Stomach (tissue), 9 donors: Measurements from ENCODE around the gene FBP2. TPM values are rescaled to one million over a fixed set of nuclear protein-coding genes. Genes with fewer than 3 reads are reported as not detected.

Experiments
- DNase-seq, 2 donors: peaks; one replicate each; pipeline versions ENCODE4 v3.0.0 to v3.0.0-alpha.2; 2013 to 2019
- H3K27ac ChIP-seq, 5 donors: fragments of 200-600 bp in 4 of 5; sonication (generic) in 4 of 5; one replicate each; pipeline ENCODE4 v1.5.1; 2013 to 2019; ENCODE audit warnings: mild to moderate bottlenecking in 1 of 5, moderate library complexity in 1 of 5
- H3K27me3 ChIP-seq, 3 donors: fragments of 200-600 bp; sonication (generic); one replicate each; pipeline ENCODE4 v1.5.1; 2017 to 2019; ENCODE audit warnings: mixed run types in 1 of 3
- H3K36me3 ChIP-seq, 4 donors: fragments of 200-600 bp; sonication (generic); 1 replicate in 3 of 4; 2 replicates in 1 of 4; pipeline ENCODE4 v1.5.1; 2016 to 2019
- H3K4me1 ChIP-seq, 4 donors: fragments of 200-600 bp; sonication (generic); one replicate each; pipeline ENCODE4 v1.5.1; 2016 to 2019
- H3K4me3 ChIP-seq, 4 donors: fragments of 200-600 bp; sonication (generic) in 3 of 4; one replicate each; pipeline ENCODE4 v1.5.1; 2016 to 2019; ENCODE audit warnings: mild to moderate bottlenecking in 1 of 4
- H3K9me3 ChIP-seq, 4 donors: fragments of 200-600 bp; sonication (generic); one replicate each; pipeline ENCODE4 v1.5.1; 2016 to 2019
- EP300 ChIP-seq: sonication (generic); formaldehyde crosslinking; IDR thresholded peaks from one replicate; pipeline ENCODE4 v1.6.1; 2017; ENCODE audit warnings: antibody characterized with exemption
- POLR2A ChIP-seq, 4 donors: fragments of 450-650 bp; IDR thresholded peaks; one replicate each; pipeline ENCODE4 v1.6.1; 2016; ENCODE audit warnings: antibody characterized with exemption in 4 of 4, control low read depth in 2 of 4, mild to moderate bottlenecking in 1 of 4, moderate library complexity in 1 of 4
- POLR2AphosphoS5 ChIP-seq, 3 donors: sonication (generic); formaldehyde crosslinking; IDR thresholded peaks; one replicate each; pipeline ENCODE4 v1.6.1; 2016; ENCODE audit warnings: antibody characterized with exemption in 3 of 3
- WGBS, 5 donors: extraction: QIAGEN DNeasy Blood & Tissue Kit in 3 of 5; methylation state at CpG; one replicate each; pipeline versions ENCODE4 v1.1.5 to v1.1.7; 2013 to 2018; 5-methylcytosine and 5-hydroxymethylcytosine counted together
- intact Hi-C: fragments of 100-400 bp; cut with DNase I; formaldehyde crosslinking; loops from one replicate; pipeline ENCODE4 v1.15.1; 2023; ENCODE audit warnings: low total_unique reads
- polyA plus RNA-seq, 3 donors: library from polyadenylated mRNA; stranded (reverse); fragments of 200-250 nt; gene quantifications; one replicate each; pipeline ENCODE4 v1.2.3, GENCODE V29; 2013
- total RNA-seq, 5 donors: library from RNA; depleted of rRNA; stranded (reverse); fragments of >200 nt; gene quantifications; one replicate each; pipeline versions ENCODE4 v1.1.0 to v1.2.3, GENCODE V29; 2014 to 2016
- TF ChIP-seq, protein P1 (sequence below), 7 experiments: fragments of 450-650 bp in 4 of 7; fragments of 200-600 bp in 3 of 7; sonication (generic) in 3 of 7; IDR thresholded peaks; one replicate each; pipeline ENCODE4 v1.5.1; 2016 to 2019; ENCODE audit warnings: antibody characterized with exemption in 7 of 7, control low read depth in 2 of 7, mild to moderate bottlenecking in 1 of 7
- donor health status: healthy with polysubstance abuse.
- donor health status: Bipolar disorder and iron deficiency.
- donor health status: healthy.

FBP2 gene
- total and polyA plus RNA-seq, 8 donors = 15.6 to 86.4 (median 29.3) TPM; not detected in 1

DNA sequence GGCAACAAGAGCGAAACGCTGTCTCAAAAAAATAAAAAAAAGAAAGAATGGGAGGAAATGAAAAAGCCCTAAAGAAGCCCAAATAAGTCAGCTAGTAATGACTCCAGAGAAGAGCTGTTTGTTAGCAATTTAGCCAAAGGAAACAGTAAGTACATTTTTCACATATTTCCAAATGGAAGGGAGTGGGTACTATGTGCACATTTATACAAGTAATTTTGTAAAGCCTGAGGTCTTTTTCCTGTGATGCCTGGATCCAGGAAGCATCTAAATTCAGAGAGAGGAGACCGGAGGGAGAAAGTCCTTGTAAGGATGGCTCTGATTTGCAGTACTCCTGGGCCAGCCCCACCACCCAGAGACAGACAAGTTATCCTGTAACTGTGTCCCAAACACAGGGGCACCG is 31.0 kb upstream of the FBP2 start:
- intact Hi-C loops = no loop called here
- 72 to 78% (median 75%) methylated on average over 4 of the region's 4 CpGs for WGBS, 5 donors
- Histone ChIP-seq H3K9me3 (no peaks in the 10 kb centered on the region), H3K4me1 (peaks cover 9 to 17% (median 10%) of the 10 kb centered on the region in 4 donors), H3K27ac (no peak overlapping the region), H3K4me3 (no peak overlapping the region), H3K36me3 (peaks cover 0 to 6% (median 5%) of the 10 kb centered on the region in 4 donors), H3K27me3 (no peaks in the 10 kb centered on the region)
- DNase-seq = no peak
- TF ChIP-seq EP300 (no peak), POLR2A (IDR thresholded peaks at IDR 0.05) (no peak), POLR2AphosphoS5 (IDR thresholded peaks at IDR 0.05) (no peak)
- TF ChIP-seq, protein P1, sequence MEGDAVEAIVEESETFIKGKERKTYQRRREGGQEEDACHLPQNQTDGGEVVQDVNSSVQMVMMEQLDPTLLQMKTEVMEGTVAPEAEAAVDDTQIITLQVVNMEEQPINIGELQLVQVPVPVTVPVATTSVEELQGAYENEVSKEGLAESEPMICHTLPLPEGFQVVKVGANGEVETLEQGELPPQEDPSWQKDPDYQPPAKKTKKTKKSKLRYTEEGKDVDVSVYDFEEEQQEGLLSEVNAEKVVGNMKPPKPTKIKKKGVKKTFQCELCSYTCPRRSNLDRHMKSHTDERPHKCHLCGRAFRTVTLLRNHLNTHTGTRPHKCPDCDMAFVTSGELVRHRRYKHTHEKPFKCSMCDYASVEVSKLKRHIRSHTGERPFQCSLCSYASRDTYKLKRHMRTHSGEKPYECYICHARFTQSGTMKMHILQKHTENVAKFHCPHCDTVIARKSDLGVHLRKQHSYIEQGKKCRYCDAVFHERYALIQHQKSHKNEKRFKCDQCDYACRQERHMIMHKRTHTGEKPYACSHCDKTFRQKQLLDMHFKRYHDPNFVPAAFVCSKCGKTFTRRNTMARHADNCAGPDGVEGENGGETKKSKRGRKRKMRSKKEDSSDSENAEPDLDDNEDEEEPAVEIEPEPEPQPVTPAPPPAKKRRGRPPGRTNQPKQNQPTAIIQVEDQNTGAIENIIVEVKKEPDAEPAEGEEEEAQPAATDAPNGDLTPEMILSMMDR (IDR thresholded peaks at IDR 0.05) = no peak

DNA sequence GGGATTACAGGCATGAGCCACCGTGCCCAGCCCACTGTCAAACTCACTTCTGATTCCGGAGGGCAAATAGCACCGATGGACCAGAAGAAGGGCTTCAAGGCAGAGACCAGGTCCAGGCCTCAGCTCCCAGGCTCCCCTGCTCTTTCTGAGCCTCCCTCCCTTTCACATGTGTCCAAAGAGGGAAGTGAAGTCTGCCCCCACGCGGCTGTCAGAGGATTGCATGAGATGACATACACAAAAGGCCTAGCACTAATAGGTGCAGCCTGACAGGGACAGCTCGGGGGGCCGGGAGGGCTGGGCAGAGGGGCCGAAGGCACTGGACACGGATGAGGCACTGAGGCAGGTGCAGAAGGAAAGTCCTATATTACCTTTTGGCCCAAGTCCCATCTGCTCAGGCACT is 29.6 kb upstream of the FBP2 start:
- Histone ChIP-seq H3K9me3 (no peaks in the 10 kb centered on the region), H3K4me1 (peaks cover 0 to 5% (median 2%) of the 10 kb centered on the region in 4 donors), H3K4me3 (no peak overlapping the region), H3K36me3 (peaks cover 0 to 13% (median 6%) of the 10 kb centered on the region in 4 donors), H3K27ac (peak overlapping the region in 1 of 5 donors; percentile 18), H3K27me3 (no peaks in the 10 kb centered on the region)
- TF ChIP-seq, protein P1 (IDR thresholded peaks at IDR 0.05) = peak in 5 of 7 experiments; percentile 7 to 44 (median 30)
- TF ChIP-seq POLR2AphosphoS5 (IDR thresholded peaks at IDR 0.05) (peak in 1 of 3 donors; percentile 5), EP300 (no peak), POLR2A (IDR thresholded peaks at IDR 0.05) (no peak)
- WGBS, 5 donors = 61 to 74% (median 65%) methylated on average over 9 of the region's 9 CpGs
- peak; percentile 70 to 78 for DNase-seq
- intact Hi-C loops = no loop called here

DNA sequence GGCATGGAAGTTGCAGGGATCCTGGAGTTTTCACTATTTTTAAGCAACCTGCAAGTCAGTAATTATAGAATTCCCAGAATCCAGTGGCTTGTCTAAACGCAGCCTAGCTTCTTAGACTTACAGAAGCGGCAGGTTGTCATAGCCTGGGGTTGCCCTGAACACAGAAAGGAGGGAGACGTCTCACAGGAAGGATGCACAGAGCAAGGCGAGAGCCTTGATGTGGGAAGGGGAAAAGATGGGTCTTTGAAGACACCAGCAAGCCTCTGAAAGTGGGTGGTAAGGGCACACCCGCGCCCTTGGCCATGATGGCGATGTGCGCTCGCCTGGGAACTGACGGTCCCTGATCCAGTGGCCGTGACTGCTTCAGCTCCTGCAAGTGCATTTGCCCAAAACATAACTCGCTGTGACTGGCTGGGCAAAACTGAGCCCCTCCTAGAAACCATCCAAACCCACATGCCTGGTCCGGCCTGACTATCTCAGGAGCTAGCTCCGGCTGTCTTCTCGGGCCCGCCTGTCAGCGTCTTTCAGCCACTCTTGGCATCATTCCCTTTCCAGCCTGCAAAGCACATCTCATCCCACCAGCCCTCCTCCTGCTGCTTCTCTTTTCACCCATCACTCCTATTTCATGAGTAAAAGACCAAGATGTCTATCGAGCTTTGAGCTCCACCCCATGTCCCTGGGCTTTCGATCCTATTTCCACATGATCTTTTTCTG is 28.6 kb upstream of the FBP2 start:
- DNase-seq = no peak
- Histone ChIP-seq H3K9me3 (no peaks in the 10 kb centered on the region), H3K27ac (no peak overlapping the region), H3K36me3 (peaks cover 0 to 23% (median 6%) of the 10 kb centered on the region in 4 donors), H3K4me1 (peaks cover 0 to 3% (median under 1%) of the 10 kb centered on the region in 4 donors), H3K4me3 (no peak overlapping the region), H3K27me3 (no peaks in the 10 kb centered on the region)
- no peak for TF ChIP-seq EP300
- TF ChIP-seq, protein P1 (IDR thresholded peaks at IDR 0.05) = no peak
- intact Hi-C loops = no loop called here
- WGBS, 5 donors = 81 to 91% (median 88%) methylated on average over 19 of the region's 19 CpGs

DNA sequence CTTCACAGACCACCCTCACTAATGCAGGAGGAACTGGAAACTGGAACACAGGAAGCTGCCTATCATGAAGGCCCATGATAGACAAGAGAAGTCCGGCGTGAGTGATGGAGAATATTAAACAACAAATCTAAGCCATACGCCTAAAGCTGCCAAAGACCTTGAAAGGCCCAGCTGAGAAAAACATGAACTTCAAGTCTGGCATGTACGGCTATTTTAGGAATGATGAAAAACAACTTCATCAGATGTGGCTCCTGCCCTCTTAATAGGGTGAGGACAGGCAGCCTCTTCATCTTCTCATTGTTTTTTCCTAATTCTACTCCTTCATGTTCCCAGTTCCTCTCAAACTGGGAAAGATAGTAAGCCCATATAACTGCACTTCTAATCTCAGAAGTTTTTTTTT is 25.4 kb upstream of the FBP2 start:
- peaks cover 0 to 3% (median 0%) of the 10 kb centered on the region in 4 donors for H3K4me1 ChIP-seq
- H3K27me3 ChIP-seq = no peaks in the 10 kb centered on the region
- intact Hi-C loops = no loop called here
- TF ChIP-seq, protein P1 (IDR thresholded peaks at IDR 0.05) = no peak
- TF ChIP-seq POLR2AphosphoS5 (IDR thresholded peaks at IDR 0.05) (no peak), EP300 (no peak), POLR2A (IDR thresholded peaks at IDR 0.05) (no peak)
- DNase-seq = no peak
- H3K4me3 ChIP-seq = no peak overlapping the region
- WGBS, 5 donors = 56 to 69% (median 66%) methylated on average over 4 of the region's 4 CpGs
- no peak overlapping the region for H3K27ac ChIP-seq
- no peaks in the 10 kb centered on the region for H3K9me3 ChIP-seq
- H3K36me3 ChIP-seq = peaks cover 0 to 47% (median 11%) of the 10 kb centered on the region in 4 donors
